Fibroblast of skin of back (primary cell): ENCODE data around the gene RAPGEF6.

Experiments used
- DNase-seq: peaks from one replicate; pipeline ENCODE4 v3.0.0-alpha.2; 2013

Gene RAPGEF6

GRCh38 chr5:131541071-131541470, 94.0 kb downstream of the RAPGEF6 start:
- peak; percentile 48 for DNase-seq

GRCh38 chr5:131539251-131539650, 95.8 kb downstream of the RAPGEF6 start:
- no peak for DNase-seq

DNA sequence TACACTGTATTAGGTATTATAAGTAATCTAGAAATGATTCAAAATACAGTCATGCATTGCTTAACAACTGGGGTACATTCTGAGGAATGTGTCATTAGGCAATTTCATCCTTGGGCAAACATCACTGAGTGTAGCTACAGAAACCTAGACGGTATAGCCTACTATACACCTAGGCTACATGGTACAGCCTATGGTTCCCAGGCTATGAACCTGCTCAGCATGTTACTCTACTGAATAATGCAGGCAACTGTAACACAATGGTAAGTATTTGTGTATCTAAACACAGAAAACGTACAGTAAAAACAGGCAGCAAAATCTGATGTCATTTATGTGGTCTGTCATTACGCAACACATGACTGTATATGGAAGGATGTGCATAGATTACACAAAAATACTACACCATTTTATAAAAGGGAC, 96.8 kb downstream of the RAPGEF6 start:
- DNase-seq: peak; percentile 51

GRCh38 chr5:131536850-131537448, 98.1 kb downstream of the RAPGEF6 start:
- DNase-seq: no peak

DNA sequence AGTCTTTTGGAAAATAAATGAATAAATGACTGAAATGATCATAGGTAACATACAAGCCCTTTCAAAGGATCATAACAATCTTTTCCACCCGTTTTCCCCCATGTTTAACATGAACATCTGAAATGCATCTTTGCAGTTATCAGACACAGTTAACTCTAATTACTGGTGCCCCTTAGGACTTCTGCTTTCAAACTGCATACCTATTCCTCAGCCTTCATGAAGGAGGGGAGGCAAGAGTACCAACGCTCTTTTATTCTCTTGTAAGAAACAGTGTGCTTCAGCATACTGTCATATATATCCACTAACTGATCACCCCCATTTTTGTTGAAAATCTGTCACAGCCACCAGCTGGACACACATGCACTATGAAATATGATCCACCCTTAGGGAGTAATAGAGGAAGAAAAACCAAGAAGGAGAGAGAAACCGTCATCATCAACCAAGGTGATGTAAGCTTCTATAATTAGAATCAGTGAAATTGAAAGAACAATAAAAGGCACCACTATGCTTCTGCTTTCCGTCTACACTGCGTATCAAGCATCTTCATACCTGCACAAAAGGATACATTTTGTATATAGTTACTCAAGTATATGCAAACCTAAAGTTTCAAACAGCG, 98.7 kb downstream of the RAPGEF6 start:
- DNase-seq: peak; percentile 62

GRCh38 chr5:131534974-131535373, 100.1 kb downstream of the RAPGEF6 start:
- no peak for DNase-seq

- DNase-seq: no peak
These were observed 101.2 kb downstream of the RAPGEF6 start for GRCh38 chr5:131533836-131534235.

DNA sequence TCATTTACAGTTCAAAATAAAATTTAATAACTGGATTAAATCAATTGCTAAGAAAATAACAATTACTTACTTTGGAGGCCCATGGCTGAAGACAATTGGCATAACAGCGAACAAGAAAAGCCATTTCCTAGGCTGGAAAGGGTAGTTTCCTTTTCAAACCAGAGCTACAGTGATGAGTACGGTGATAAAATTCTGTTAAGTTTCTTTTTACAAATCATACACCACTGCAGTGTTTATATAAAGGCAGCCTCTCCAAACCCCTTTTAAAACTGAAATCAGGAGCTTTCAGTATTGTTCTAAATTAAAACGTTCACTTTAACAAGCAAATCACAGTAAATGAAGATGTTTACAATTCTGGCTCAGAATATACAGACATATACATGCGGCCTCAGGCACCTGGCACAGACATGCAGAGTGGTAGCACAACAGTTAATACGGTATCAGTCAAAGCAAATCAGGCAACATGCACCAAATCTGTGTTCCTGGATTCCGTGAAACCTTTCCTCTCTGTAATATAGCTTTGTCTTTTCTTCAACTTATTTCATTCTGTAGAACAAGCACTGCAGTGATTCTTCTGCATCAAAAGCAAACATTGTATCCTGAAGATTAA, 102.9 kb downstream of the RAPGEF6 start:
- no peak for DNase-seq

- peak; percentile 6 for DNase-seq
These were observed 104.2 kb downstream of the RAPGEF6 start for GRCh38 chr5:131530706-131531331.

DNA sequence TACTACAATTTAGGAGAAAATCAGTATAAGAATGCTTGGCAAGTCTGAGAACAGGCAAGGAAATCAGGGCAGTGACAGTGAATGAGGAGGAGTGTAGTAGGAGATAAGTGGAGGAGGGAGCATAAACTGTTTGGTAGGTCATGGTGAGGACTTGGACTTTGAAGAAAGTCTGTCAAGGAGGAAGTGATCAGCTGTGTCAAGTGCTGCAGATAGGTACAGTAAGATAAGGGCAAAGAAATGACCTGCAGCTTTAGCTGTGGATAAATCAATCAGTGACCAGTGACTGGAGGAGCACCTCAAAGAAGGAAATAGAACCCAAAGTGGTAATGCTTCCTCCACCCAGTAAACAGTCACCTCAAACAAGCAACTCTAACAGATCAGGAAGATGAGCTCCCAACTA, 106.3 kb downstream of the RAPGEF6 start:
- DNase-seq: no peak

GRCh38 chr5:131525805-131526204, 109.2 kb downstream of the RAPGEF6 start:
- no peak for DNase-seq

DNA sequence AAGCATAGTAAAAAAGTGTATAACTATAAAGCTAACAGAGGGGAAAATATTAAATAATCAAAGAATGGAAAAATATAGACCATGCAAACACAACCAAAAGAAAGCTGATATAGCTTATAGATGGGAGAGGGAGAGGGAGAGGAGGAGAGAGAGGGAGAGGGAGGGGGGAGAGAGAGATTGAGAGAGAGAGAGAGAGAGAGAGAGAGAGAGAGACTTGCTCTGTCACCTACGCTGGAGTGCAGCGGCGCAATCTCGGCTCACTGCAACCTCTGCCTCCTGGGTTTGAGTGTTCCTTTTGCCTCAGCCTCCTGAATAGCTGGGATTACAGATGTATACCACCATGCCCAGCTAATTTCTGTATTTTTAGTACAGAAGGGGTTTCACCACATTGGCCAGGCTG, 110.6 kb downstream of the RAPGEF6 start:
- DNase-seq: no peak

- DNase-seq: no peak
These were observed 111.4 kb downstream of the RAPGEF6 start for GRCh38 chr5:131523500-131524185.

- DNase-seq: peak; percentile 48
These were observed 113.8 kb downstream of the RAPGEF6 start for GRCh38 chr5:131521252-131521651.

DNA sequence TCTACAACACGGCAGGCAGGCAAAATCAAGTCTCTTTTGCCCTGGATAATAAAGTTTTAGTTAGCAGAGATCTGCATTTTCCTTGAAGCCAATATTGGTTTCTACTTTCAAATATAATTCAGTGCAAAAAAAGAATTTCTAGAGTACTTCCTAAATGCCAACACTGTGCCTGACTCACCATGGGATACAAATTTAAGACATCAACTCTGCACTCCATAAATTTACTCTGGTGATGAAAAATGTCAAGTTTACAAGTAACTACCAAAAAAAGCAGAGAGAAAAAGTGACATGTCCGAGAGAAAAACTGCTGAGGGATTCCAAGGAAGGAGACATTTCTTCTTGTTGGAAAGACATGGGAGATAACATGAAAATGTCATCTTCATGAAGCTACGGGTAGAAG, 119.7 kb downstream of the RAPGEF6 start:
- DNase-seq: no peak

DNA sequence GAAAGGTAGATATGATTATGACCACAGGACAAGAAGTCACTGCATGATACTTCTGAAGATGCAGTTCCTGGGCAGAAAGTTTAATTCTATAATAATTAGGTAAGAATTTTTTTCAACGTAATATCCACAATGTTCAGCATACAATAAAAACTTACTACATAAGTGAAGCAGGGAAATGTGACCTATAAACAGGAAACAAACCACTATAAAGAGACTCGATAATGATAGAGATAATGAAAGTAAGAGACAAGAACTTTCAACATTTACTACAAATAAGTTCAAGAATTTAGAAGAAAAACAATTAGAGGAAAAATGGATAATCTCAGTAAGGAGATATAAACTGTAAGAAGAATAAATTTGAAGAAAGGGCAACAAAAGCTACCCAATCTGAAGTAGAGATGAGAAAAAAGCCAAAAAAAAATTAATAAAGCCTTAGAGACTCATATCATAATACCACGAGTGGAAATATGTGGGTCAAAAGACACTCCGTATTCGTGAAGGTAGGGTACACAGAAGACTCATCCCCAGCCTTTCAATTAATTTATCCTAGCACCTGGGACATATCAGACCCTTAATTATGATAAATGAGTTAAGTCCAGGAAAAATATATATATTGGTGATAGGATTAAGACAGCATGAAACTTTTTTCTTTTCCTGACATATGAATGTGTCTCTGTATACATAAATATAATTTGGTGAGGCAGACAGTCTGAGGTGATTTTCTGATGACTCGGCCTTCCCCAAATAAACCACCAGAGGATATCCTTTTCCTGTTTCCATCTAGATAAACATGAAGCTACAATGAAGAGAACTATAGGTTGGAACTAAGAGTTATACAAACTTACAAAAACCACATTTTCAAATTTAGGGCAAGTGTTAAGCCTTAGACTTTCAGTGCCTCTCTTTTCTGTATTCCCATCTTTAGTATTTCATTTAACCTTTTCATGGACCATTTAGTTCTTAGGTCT, 120.4 kb downstream of the RAPGEF6 start:
- peak; percentile 52 for DNase-seq

DNA sequence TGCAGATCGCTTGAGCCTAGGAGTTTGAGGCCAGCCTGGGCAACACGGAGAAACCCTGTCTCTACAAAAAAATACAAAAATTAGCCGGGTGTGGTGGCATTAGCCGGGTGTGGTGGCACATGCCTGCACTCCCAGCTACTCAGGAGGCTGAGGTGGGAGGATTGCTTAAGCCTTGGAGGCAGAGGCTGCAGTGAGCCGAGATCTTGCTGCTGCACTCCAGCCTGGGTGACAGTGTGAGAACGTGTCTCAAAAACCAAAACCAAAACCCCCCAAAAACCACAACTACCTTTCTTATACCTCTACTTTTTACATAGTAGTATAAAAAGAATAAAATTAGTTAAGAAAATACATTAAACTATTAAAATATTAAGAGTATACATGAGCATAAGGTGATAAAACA, 121.2 kb downstream of the RAPGEF6 start:
- no peak for DNase-seq

- no peak for DNase-seq
These were observed 123.1 kb downstream of the RAPGEF6 start for GRCh38 chr5:131511934-131512333.

- no peak for DNase-seq
These were observed 125.2 kb downstream of the RAPGEF6 start for GRCh38 chr5:131509801-131510200.

GRCh38 chr5:131505237-131505908, 129.7 kb downstream of the RAPGEF6 start:
- DNase-seq: peak; percentile 70

- DNase-seq: no peak
These were observed 138.7 kb downstream of the RAPGEF6 start for GRCh38 chr5:131496400-131496713.
